HG03442 (cell line): Measurements from ENCODE around the gene ANO9.

Source experiments
- ATAC-seq: cut with Tn5 transposase; IDR thresholded peaks from one replicate; pipeline ENCODE4 v1.9.1; 2021; ENCODE audit warnings: mild to moderate bottlenecking, moderate library complexity; ENCODE audit not compliant: unreplicated experiment

ANO9 gene

DNA sequence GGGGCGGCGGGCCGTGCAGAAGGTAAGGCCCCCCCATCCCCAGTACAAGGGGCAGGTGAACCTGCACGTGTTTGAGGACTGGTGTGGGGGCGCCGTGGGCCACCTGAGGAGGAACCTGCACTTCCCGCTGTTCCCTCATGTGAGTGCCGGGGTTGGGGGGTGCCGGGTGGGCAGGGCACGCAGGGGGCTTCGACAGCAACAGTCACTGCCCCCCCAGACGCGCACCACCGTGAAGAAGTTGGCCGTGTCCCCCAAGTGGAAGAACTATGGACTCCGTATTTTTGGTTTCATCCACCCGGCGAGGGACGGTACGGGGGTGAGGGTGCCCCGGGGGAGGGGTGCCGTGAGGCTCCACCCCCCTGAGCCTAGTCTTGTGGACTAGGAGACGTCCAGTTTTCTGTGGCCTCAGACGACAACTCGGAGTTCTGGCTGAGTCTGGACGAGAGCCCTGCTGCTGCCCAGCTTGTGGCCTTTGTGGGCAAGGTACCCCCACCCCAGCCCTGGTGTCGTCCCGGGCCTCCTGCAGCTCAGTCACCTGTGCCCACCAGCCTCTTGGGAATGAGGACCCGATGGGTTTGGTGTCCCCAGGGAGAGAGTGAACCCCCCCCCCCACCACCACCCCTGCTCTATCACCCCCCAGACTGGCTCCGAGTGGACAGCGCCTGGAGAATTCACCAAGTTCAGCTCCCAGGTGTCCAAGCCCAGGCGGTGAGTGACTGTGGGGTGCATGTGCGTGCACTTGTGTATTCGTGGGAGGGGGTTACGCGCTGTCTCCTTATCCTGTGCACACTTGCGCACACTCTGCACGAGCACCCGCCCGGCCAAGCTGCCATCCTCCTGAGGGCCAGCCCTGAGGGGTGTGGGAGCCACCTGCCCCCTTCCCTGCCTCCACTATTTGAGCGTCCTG, 68.7 kb downstream of the ANO9 start:
- no peak for ATAC-seq

DNA sequence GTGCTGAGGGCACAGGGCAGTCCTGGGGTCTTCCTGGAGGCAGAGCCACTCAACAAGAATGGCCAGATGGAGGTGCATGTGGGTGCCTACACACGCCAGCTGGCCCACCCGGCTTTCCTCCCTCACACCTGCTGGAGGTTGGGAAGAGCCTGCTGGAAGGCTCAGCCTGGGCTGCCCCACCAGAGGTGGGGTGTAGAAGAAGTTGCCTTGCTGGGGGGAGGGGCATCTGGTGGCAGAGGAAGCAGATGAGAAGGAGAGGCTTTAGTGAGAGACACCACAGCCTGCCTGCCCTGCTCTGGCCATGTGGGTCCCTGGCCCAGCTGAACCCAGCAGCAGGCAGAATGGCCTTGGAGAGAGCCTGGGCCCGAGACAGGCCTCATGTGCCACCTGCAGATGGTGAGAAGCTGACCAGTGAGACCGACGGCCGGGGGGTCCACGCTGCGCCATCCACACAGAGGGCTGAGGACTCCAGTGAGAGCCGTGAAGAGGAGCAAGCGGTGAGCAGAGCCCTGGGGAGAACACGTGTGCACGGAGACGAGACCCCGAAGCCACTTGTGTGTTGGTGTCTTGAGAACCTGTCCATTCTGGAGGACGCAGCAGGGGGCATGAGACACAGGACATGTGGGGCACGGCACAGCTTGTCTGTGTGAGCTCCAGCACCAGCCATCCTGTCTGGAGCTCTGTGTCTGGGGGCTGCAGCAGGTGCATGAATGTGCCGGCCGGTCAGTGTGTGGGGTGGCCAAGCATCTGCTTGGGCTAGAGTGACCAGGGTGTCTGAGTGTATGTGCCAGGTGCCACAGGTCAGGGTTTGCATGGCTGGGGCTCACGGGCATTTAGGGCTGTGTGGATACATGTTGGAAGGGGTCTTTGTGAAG, 69.9 kb downstream of the ANO9 start:
- ATAC-seq = no peak

DNA sequence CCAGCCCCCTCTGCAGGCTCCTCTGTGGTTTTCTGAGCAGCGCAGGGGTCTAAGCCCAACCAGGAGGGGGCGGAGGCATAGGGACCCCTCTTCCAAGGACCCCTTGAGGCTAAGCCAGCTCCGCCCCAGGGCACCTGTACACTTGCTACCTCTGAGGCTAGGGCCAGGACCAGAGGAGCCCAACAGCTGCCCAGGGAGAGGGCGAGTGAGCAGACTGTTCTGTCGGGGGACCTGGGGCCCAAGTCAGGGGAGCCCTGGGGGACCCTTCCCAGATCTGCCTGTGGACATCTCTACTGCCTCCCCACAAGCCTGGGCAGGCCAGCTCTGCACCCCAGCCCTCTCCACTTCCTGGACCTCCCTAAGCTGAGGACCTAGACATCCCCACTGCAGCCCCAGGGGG, 70.8 kb downstream of the ANO9 start:
- no peak for ATAC-seq

DNA sequence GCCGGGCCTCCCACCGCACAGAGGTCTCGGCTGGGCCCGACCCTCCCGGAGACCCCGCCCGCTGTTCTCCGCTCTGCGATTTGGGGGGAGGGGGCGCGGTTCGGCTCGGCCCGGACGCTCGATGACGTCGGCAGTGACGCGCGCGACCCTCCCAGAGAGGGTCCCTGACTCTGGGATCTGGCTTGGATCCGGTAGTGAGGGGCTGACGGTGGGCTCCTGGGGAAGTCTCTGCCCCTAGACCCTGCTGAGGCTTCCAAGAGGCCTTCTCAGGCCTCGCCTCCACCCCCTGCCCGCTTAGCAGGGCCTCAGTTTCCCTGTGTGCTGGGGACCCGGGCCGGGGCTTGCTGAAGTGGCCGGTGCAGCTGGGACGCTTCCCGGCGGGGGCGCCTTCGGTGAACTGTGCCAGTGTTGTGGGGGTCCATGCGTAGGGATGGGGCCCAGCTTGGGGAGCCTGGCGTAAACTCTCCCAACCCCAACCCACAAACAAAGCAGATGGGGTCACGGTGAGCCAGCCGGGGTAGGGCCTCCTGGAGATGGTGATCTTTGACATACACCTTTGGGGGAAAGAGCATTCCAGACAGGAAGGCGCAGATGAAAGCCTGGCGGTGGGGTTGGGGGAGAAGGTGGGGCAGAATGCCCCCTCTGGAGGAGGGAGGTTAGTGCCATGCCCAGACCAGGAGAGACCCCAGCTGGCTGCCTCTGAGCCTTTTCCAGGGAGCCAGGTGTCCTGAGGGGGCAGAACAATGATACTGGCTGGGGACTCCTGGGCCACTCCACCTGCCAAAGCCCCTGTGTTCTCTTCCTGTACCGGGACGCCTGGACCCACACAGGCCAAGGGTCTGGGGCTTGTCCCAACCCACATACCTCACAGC, 71.5 kb downstream of the ANO9 start:
- ATAC-seq = no peak

DNA sequence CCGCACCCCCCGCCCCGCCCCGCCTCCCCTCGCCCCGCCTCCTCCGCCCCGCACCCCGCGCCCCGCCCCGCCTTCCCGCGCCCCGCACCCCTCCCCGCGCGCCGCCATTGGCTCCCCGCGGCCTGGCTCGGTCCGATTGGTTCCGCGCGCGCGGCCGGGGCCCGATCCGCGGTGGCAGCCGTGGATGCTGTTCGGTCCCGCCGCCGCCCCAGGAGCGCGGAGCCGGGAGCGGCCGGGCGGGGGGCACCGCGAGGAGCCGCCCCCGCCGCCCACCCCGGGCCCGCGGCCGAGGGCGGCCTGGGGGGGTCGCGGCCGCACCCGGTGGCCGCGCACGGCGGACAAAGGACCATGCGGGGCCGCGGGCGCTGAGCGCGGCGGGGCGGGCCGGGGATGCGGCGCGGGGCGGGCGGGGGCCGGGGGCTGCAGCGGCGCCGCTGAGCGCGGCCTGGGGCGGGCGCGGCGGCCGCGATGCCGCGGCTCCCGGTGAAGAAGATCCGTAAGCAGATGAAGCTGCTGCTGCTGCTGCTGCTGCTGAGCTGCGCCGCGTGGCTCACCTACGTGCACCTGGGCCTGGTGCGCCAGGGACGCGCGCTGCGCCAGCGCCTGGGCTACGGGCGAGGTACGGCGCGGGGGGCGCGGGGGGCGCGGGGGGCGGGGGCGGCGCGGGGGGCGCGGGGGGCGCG, 72.3 kb downstream of the ANO9 start, which contains the start of gene B4GALNT4:
TSS of gene B4GALNT4 (plus strand) at position 164 of the 683 bp plus-strand sequence. CDS start at position 469, 305 bp downstream.
- ATAC-seq = no peak

DNA sequence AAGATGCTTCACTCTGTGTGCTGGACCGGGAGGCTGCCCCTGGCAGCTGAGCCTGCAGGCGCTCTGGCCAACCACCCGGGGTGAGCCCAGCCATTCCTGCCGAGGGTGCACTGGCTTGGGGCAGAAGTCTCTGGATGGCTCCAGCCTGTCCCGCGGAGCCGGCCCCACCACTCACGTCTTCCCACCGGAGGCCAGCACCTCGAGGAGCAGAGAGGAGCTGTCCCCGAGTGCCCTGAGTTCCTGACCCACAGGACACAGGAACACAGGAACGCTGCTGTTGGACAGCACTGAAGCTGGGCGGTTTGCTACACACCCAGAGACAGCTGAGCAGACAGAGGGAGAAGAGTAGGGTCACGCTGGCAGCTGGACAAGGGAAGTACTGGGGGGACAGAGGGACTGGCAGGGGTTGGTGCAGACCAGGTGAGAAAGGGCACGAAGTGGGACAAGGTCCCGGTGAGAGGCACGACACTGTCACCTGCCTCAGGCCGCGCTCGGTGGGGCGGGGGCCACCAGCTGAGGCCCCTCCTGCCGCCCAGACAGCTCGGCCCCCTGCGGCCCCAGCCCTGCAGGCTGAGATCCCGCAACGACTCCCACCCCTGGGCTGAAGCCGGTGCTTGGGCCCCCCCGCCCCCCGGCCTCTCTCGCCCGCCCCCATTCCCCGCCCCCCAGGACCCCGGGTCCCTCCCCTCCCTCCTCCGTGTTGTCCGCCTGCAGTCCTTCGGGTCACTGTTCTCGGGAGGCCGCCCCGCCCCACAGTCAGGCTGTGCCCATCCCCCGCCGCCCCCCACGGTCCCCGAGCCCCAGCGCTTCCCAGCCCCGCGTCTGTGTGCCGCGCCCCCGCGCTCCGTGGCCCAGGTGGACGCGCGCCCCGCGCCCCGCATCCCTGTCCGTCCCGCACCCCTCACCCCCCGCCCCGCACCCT, 73.1 kb downstream of the ANO9 start:
- ATAC-seq = no peak

DNA sequence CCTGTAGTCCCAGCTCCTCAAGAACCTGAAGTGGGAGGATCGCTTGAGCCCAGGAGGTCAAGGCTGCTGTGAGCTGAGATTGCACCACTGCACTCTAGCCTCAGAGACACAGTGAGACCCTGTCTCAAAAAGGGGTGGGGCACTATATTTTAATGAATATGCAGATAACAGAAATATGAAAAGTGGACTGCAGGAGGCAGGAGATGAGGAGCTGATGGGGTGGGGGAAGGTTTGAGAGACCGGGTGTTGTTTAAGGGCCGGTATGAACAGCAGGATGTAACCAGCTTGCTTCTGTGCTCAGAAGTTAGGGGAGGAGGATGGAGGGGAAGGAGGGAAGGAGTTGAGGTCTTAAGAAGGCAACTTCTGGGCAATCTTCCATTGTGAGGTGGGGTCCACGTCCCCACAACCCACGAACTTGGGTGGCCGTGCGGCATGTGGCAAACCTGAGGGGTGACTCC, 73.8 kb downstream of the ANO9 start:
- no peak for ATAC-seq
